GM21423 (cell line): ENCODE measurements around the gene GMDS.

ENCODE experiments used
- ATAC-seq: cut with Tn5 transposase; IDR thresholded peaks from one replicate; pipeline ENCODE4 v1.9.1; 2021; ENCODE audit warnings: mild to moderate bottlenecking, moderate library complexity; ENCODE audit not compliant: unreplicated experiment

Gene GMDS

DNA sequence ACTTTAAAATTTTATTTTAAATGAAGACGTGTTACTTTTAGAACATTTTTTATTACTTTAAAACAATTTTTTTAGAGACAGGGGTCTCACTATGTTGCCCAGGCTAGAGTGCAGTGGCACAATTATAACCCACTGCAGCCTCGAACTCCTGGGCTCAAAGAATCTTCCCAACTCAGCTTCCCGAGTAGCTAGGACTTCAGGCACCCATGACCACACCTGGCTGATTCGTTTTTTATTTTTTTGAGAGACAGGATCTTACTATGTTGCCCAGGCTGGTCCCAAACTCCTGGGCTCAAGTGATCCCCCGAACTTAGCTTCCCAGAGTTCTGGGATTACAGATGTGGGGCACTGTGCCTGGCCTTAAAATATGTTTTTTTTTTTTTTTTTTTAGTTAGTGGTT, 287.7 kb downstream of the GMDS start:
- no peak for ATAC-seq

DNA sequence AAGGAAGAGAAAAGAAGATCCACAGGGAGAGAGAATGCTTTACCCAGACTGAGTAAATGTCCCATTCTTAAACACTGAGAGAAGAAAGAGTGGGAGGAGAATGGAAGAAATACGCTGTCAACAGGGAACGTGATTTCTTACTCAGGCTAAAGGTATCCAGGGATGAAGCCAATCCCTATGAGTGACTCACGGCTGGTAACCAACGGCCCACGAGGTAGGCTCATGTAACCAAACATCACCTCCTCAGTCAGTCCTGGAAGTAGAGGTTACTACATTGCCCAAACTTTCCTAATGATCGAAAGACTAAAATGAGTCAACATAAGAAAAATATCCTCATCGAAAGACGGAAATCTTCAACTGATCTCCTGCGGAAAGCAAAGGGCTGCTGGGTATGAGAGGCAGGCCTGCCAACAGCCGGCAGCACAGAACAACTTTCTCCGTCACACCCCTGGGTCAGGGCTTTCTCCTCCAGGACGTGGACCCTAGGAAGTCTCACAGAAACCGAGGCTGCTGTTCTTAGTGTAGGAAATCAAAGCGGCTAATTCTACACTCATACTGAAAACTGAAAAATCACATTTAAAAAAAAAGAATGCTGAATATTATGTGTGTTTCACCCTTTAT, 292.6 kb downstream of the GMDS start:
- ATAC-seq = no peak

DNA sequence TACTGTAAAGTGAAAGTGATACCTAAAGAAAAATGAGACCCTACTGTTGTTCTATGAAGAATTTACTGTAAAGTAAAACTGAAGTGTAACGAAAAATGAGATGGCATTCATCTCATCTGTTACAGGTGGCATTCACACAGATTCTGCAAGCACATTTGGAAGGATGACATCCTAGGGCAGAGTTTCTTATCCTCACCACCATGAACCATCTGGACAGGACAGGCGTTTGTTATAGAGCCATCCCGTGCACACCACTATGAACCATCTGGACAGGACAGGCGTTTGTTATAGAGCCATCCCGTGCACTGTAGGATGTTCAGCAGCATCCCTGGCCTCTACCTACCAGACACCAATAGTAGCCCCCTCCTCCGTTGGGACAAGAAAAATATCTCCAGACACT, 294.8 kb downstream of the GMDS start:
- no peak for ATAC-seq

DNA sequence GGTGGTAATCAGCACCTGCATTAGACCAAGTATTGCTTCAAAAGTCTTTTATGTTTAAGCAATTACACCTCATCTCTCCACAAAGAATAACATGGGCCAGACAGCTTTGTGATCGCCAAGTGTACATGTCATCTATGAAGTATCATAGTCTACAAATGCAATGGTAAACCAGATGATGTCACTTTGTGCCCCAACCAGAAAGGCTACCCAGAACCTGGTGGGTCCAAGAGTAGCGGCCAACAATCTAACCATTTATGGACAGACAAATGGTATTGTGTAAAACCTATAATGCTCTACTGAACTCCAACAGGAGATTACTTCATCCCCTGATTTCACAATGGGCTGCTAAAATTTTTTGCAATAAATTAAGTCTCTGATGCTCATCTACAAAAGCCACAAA, 295.9 kb downstream of the GMDS start:
- ATAC-seq = no peak

DNA sequence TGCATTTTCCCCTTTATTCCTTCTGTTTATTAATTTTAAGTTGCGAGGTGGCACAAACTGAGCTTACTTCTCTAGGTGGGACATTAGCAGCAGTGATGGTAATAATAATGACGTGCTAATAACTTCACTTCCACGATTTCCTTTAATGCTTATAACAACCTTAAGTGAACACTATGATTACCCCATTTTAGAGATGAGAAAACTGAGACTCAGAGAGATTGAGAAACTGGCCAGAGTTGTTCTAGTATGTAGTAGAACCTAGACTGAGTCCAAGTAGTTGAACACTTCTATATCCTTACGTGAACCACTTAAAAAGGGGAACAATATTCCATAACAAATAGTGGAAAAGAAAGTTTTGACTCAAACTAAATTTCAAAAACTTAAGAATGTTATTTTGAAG, 297.5 kb downstream of the GMDS start:
- ATAC-seq = no peak

DNA sequence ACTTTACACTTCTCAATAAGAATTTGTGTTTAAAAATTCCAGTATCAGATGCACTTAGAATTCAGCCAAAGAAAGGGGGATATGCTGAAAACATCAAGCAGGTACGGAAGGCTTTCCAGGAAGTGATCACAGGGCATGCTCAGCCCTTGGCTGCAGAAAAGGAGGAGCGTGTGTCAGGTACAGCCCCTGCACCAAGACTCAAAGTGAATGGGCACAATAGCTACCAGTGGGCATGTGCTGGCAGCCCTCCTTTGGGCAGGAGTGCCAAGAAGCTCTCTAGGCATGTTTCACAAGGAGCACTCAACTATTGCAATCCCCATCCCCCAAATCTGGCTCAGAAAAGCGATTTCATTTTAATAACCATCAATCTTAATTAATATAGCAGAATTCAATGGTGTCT, 298.8 kb downstream of the GMDS start:
- ATAC-seq = no peak

DNA sequence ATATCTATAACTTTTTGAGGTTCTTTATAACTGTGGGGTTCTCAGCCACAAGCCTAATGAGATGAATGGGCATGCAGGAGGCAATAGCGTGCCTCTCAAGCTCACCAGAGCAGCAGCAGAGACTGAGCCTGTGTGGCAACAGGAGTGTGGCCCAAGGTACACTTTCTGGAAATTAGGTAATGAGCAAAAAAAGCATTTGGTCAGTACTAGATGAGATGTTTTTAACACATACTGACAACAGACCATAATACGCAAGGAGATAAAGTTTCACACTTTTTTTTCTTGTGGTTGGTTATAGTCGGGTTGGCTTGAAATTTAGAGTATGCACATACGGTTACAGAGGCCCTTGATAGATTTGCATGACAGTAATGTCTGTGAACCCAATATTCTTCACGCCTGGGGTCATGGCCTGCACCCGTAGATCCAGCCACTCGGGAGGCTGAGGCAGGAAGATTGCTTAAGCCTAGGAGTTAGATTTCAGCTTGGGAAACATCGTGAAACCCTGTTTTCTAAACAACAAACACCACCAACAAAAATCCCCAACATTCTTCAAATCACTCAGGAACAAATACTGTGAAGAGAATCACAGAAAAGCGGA, 300.1 kb downstream of the GMDS start:
- no peak for ATAC-seq

DNA sequence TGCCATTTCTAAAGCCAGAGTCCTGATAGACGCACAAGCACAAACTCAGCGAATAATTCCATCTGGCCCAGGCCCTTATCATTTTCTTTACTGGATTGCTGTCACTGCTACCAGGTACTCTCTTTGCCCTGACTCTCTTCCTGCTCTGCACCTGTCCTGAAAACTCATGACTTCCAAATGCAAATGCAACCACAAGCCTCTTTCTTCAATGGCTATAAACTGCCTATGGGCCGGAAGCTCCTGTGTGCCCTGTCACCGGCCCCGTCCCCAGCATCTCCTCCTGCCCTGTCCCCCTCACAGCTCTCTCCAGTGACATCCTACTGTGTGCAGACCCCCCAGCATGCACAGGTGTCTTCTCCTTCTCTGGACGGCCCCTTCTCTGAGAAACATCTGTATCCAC, 302.6 kb downstream of the GMDS start:
- no peak for ATAC-seq

DNA sequence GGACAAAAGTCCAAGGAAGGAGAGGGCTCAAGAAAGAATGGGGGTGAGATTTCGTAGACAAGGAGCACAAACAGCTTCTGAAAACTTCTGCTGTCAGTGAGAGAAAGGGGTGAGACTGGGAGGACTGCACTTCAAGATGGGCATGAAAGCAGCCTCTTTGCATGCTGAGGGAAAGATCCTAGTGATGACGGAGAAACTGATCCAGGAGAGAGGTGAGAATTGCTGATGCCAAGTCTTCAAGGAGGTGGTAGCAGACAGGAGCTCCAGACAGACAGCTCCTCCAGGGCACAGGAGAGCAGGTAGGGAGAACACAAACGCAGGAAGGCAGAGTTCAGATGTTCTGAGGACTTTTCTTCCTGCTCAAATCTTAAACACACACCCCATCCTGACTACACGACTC, 303.9 kb downstream of the GMDS start:
- ATAC-seq = no peak

DNA sequence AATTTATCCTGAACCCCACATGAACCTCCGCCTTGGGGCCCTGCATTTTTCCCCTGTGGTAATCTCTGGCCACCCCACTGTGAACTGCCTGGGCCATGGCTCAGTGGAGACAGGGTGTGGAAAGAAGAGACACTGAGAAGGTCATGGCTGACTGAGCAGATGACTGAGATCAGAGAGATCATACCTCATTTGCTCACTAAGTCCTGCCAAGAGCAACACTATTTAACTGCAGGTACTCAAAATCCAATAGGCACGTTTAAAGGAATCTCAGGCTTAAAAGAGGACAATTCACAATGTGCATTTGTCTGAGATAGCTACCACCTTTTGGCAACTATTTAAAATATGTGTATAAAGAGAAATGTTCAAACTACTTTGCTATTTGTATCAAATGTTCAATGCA, 305.0 kb downstream of the GMDS start:
- ATAC-seq = no peak

DNA sequence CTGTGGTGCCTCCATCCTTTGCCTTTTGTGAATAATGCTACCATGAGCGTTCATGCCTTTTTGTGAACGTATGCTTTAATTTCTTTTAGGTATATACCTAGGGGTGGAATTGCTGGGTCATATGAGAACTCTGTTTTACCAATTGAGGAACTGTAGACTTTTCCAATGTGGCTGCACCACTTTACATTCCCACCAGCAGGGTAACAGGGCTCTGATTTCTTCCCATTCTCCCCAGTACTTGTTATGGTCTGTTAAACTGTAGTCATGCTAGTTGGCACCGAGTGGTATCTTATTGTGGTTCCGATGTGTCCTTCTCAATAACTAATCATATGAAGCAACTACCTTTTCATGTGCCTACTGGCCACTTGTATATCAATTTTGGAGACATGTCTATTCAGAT, 312.1 kb downstream of the GMDS start:
- ATAC-seq = no peak

DNA sequence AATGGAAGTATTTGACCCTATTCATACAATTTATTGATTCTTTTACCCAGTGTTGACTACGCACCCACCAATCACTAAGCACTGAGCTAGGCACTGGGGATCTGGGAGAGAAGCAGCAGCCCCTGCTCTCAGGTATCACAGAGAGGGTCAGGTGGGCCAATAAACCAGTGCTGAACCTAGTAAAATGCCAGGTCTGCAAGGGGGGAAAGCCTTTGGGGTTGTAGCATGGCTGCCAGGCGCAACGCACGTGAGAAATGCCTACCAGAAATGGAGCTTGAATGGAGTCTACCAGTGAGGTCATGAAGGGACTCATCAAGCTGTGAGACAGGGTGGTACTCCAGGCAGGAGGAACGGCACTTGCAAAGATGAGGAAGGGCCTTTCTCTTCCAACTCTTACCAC, 313.6 kb downstream of the GMDS start:
- ATAC-seq = no peak

DNA sequence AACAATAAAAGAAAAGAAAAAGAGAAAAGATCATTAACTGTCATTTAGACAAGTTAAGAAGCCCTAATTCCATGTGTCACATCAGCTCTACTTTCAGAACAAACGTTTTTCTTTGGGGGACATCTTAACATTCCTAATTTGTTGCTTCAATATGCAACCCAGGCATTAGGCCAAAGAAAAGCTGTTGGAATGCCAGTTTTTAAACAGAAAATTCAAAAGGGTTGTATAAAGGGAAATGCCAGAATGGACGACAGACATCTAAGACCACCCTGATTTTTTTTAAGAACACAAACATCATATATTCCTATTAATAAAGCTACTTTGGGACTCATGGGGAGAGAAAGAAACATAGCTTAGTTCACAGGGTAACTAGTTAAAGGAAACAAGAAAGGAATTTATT, 315.0 kb downstream of the GMDS start:
- no peak for ATAC-seq

DNA sequence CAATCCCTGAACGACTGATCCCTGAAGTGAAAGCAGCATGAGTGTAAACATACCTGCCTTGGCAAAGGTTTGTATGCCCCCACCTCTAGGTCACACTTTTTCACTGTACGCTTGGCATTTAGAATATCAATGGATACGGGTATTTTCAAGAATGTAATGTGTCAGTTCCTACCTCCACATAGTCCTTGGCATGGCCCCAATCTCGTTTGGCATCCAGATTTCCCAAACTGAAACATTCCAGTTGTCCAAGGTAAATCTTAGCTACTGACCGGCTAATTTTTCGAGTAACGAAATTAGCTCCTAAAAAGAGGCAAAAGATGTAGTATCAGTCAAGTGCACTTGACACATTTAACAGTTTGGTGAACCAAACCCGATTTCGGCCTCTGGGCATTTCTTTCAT, 315.5 kb downstream of the GMDS start:
- ATAC-seq = no peak

DNA sequence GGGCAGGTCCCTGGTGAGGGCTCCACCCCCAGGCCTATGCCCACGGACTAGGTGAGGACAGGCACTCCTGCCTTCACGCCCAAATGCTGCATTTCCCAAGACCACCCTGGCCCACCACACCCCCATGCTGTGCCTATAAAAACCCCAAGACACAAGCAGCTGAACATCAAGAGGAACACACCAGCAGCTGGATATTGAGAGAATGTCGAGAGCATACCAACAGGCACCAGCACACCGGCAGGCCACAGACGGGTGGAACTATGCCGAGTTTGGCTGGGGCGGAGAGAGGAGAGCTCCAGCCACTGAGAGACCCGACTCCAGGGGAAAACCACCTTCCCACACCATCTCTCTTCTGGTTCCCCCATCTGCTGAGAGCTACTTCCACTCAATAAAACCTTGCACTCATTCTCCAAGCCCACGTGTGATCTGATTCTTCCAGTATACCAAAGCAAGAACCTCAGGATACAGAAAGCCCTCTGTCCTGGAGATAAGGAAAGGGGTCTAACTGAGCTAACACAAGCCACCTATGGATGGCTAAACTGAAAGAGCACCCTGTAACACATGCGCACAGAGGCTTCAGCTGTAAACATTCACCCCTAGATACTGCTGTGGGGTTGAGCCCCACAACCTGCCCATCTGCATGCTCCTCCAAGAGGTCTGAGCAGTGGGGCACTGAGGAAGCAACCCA, 319.5 kb downstream of the GMDS start:
- ATAC-seq = no peak

DNA sequence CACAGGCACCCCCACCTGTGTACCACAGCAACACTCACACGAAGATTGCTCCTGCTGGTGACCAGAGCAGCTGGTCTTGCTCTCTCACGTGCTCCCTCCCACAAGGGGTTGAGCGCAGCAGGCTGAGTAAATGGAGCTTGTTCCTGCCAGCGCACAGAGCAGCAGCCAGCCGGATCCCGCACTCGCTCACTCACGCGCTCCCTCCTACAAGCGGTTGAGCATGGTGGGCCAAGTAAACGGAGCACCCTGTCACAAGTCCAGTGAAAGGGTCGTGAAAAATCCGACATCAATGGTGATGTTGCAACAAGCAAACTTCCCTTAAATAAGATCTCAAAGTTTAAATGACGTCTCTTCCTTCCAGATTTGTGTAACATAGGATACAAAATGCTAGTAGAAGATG, 322.0 kb downstream of the GMDS start:
- no peak for ATAC-seq

DNA sequence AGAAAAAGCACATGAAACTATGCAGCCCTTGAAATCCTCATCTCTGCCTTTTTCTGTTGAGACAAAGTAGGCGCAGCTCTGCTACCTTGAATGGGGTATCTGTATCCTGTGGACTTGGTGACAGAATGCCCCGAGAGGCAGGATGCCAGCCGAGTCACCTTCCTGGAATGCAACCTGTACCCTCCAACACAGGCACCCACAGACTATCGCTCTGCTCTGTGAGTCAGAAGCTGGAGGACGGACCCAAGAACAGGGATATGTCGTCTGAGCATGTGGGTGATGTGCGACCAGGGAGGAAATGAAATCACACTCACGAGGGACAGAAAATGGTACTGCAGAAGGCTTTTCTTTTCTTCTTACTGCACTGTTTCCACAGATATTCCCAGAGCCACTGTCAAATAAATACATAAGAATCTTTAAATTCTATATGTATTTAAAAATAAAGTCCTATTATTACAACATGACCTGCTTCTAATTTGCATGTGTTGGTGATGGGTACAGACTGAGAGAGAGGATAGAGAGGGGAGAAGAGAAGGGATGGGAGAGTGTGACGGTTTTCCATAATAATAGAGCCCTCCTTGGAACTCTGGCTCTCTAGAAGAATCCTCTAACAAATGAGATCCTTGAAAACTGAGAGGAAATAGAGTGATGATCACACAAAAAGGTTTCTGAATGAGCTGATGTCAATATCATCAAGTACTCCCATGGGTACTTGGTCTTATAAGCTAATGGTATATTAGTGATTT, 327.6 kb downstream of the GMDS start:
- no peak for ATAC-seq

DNA sequence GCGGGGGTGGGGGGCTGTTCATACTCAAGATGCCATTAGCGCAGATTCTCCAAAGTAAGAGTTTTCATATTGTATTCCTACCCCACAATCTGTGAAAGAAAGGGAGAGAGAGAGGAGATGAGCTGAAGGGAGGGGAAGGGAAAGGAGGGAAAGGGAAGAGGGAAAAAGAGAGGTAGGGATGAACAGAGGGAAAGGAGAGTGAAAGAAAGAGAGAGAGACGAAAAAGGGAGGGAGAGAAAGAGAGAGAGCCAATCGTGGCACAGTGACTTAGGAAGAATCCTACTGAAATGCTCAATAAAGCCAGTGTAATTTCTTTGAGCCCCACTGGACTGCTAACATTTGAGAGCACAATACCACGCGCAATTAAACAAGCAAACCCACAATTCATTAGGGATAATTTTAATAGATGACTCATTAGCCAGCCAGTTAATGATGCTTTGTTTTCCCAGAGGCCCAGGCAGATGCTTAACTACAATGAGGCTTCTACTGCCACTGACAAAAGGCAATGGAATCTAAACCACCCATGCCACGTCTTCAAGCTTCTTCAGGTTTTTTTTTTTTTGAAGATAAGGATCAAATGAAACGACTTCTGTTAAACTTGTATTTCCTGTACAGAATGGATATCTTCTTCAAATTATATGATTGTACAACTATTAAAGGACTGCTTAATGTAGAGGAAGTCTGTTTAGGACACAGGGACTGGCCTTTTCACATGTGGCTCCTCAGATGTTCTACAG, 328.9 kb downstream of the GMDS start:
- ATAC-seq = no peak

DNA sequence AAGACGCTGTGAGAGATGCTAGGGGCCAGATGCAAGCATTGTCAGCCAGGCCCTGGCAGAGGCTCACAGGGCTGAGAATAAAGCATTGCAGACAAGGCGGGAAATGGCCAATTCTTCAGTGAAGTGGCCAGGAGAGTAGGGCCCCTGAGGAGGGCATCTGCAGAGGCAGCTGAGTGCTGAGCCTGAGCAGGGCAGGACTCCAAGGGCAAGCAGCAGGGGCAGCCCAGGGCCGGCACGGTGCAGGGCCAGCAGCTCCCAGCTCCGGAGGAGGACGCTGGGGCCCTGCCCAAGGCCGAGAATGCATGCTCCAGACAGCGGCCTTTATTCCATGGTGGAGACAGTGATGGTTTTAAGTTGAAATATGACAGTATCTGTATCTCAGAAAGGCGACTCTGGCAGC, 330.2 kb downstream of the GMDS start:
- ATAC-seq = no peak

DNA sequence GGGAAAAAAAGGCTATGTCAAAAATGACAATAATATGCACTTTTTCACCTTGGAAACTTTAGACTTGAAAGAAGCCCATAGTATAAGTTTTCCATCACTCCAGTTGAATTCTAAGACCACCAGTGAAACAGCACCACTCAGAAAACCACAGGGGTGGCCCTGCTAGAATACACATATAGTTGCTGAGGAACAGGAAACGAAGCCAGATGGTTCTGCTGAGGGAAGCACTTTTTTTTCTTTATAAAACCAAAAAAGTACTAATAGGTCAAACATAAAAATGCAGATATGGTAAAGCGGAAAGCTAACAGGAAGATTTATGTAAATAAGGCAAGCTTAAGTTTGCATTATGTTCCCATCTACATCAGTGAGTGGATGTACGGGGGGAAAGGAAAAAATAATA, 331.8 kb downstream of the GMDS start:
- ATAC-seq = no peak

DNA sequence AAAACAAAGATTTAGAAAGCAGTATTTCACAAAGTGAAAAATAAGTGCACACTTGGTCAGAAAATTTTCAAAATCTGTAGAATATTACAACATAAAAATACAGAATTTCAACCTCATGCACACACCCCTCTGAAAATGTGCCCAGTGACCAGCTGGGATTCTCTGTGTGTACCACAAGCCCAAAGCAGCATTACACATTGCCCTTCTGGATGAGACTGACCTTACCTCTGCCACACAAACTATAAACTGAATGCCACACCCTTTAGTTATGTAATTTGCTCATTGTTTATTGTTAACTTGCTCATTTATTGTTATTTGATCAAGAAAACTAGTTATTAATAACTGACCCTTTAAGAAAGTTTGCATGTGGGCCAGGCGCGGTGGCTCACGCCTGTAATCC, 332.7 kb downstream of the GMDS start:
- ATAC-seq = no peak
